HG03460 (cell line): ENCODE data around the gene GHR.

Experiments
- ATAC-seq: cut with Tn5 transposase; IDR thresholded peaks from one replicate; pipeline ENCODE4 v1.9.1; 2021; ENCODE audit not compliant: unreplicated experiment

The GHR gene

DNA sequence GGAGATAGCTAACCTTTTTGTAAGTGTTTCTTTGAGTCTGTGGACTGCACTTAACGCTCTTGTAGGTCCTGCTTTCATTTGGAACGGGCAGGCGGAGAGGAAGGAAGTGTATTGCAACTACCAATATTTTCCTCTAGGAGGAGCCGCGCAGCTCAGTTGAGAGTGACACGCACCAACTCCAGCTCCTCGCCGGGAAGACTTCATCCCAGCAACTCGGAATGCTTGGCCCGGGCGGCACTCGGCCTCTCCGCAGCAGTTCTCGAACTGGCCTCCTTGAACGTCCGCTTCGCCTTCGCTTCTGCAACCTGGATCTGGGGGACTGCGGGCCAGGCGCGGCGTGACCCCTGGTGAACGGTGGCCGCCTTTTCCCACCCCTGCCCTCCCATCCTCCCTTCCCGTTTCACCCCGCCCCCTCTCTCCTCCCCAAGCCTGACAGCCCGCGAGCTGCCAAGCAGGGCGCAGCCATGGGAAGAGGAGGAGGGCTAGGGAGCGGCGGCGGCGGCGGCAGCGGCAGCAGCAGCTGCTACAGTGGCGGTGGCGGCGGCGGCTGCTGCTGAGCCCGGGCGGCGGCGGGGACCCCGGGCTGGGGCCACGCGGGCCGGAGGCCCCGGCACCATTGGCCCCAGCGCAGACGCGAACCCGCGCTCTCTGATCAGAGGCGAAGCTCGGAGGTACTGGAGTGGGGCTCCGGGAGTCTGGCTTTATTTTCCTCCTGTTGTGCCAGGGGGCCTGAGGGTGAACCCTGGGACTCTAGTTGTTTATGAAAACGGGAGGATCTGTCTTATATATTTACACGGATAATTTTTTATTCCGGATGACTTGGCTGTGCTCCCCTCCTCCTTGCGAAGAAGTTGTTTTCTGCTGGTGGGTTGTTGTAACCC is at the start of gene GHR:
GHR (plus strand) TSS at position 155 of the 881 bp plus-strand sequence. CDS start 142,436 bp downstream, outside the sequence.
- ATAC-seq, result peak; percentile 85

DNA sequence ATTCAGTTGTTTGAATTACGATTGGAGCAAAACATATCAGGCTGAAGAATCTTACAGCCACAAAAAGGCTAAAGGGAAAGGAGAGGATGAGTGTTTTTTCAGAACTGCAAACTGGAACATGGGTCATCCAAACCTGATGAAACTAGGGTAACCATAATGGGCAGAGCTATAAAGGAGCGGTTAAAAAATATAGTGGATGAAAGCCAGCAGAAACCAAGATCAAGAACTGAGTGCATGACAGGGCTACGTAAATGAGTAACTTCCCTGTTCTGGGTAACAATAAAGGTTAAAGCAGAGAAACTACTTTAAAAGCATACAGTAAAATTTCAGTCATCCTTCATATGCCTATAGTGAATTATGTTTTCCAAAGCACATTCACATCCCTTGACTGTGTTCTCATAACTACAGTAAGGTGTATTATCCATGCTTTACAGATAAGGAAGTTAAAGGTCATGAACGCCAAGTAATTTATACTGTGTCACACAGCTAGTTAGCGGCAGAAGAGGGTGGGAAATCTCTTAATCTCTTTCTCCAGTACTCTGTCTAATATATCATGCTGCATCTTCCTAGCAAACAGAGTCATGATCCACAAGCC is 48.5 kb upstream of the GHR start:
- ATAC-seq, result no peak

DNA sequence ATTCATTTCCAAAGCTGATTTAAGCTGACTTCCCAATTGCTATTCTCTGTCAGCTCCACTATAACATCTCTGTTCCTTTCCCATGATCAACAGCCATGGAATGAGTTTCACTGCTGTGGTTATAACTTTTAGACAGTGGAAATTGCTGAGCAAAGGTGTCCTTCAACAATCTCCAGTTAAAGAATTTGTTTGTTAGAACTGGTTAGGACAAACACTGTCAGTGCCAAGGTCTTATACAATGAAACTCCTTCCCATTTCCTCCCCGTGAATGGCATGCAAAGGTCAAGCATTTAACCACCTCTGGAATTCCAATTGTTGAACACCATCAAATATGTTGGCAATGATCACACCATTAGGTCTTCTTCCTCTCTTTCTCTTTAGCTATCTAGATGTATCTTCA is 45.7 kb upstream of the GHR start:
- ATAC-seq, result no peak

DNA sequence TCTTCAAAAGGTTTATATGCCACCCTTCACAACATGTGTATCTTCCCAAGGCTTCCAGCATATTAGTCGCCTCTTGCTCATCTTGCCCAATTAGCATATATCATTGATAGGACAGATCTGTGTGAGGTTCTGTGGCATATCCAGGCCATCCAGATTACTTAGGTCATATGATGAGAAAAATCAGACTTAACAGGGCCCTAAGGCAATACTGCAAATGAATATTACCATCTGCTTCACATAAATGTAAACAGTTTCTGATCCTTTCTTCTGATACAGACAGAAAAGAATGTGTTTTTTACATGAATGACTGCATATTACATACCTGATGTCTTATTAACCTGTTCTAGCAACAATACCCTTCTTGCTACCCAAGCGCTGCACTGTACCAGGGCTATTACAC is 41.3 kb upstream of the GHR start:
- no peak for ATAC-seq

DNA sequence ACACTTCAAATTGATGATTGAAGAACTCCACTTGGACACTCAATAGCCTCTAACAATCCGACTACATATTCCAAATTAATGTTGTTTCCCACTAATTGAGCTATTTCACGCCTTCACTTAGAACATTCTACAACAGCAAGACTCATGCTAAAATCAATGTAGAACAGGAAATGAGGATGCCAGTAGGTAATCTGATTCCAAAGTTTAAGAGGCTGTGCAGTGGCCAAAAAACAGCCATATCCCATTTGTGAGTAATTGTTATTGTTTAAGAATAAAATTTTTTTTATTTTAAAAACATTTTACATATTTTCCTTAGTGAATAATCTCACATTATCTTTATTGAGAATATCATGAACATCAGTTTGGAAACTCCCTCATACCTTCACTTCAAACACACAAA is 35.7 kb upstream of the GHR start:
- ATAC-seq, result no peak

DNA sequence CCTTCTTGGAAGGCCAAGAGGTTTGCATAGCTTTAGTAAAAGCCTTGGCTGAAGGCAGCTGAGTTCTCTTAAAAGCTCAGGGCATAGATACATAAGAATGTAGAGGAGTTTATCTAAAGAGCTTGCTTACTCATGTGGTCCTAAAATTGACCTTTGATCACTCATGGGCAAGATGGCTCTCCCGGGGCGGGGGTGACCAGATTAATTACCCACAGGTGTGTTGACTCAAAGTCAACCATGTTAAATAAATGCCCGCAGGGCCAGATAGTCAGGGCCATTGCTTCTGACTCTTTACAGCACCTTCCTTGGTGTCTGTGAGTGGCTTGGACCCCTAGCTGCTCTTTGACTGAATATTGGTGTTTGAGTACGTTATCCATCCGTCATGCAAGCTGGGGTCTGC is 33.1 kb upstream of the GHR start:
- no peak for ATAC-seq

DNA sequence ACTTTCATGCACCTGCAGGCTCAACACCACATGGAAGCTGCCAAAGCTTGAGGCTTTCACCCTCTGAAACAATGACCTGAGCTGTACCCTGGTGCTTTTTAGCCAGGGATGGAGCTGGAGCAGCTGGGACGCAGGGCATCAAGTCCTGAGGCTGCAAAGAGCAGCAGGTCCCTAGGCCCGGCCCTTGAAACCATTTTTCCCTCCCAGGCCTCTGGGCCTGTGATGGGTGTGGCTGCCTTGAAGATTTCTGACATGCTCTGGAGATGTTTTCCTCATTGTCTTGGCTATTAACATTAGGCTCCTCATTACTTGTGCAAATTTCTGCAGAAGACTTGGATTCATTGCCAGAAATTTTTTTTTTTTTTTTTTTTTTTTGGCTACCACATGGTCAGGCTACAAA is 30.3 kb upstream of the GHR start:
- ATAC-seq, result no peak

DNA sequence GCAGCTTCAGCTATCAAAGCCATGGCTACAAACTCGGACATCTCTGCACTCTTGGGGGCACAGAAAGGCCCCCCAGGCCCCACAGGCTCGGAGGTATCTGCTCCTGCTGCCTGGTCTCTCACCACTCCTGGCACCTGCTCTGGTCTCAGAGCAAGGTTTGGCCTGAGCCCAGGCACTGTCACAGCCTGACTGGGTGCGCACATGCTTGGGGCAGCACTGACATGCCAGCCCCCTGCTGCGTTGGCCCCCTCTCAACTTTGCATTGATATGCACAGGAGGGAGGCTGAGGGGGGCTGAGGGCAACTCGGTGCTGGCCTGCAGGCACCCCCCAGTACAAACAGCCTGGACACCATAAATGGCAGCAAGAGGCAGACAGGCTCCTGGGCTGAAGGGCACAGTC is 27.1 kb upstream of the GHR start:
- no peak for ATAC-seq

DNA sequence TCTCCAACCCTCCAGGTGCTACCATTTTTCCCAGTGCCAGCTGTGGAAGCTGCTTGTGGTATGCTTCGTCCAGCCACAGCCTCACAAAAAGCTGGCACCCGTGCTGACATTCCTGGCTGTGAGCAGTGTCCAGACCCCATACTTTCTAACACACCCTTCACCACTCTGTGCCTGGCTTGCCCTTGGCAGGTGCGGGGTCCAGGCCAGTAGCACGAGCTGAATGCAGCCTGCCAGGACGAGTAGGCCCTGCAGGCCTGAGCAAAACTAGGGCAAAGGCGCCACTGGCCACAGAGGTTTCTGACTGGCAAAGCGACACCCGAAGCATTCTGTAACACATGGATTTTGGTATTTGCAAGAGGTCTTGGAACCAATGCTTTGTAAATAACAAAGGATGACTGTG is 26.0 kb upstream of the GHR start:
- no peak for ATAC-seq

DNA sequence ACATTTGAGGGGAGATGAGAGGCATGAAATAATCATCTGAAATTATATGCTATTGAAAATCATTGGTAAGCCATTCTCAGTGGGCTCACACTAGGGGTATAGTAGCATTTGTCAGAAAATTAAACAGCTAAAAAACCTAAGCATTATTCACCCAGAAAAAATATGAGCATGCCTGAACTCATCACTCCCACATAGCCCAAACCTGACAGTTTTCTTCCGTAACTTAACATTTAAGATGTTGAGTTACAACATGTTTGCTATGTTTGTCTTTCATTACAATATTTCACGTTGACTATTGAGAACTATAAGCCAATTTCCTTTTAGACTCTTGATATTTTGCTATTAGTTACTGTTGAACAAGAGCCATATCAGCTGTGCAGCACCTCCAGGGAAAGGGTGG is 23.5 kb upstream of the GHR start:
- no peak for ATAC-seq

DNA sequence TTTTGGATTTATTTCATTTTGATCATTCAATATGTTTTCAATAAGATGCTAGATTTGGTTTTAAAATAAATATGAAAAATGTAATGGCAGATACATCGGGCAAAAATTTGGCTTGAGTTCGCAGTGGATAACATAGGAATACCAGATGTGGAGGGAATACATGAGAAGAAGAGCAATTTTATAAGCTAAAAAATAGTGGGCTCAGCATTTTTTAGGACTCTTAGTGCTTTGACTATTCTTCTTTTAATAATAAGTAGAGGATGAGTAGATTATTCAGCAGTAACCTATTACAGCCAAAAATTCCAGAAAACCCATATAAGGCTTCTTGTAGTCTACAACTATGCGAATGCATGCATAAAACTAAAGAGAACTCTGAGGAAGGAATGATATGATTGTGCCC is 22.8 kb upstream of the GHR start:
- no peak for ATAC-seq

DNA sequence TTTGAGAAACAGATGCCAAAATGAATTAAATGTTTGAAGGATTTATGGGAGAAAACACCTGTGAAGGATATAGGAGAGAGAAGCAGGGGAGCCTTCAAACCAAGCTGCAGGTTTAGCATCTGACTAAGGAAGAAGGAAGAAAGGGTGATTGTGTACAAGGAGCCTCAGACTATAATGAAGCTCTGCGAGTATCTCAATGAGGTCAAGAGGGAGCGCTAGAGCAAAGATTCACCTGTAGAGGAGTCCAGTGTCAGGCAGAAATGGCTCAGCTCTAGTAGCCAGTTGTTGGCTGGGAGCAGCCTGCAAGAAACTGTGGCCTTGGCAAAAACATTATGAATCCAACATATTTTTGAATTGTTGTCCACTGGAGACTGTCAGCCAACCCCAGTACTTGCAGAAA is 20.0 kb upstream of the GHR start:
- ATAC-seq, result no peak

DNA sequence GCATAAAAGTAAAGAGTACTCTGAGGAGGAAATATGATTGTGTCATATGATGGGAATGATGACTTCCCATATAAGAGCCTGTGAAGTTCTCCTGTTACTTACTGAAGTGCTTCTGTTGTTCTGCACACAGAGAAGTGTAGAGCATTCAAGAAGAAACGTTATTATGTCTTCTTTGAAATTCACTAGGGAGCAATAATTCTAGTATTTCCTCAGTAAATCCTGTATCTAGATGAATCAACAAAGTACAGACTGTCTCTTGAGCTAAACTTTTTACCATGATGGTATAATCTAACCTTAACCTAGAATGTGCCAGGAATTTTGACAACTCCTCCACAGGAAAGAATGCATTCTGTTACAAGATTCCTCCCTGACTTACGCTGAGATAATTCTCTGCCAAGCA is 18.9 kb upstream of the GHR start:
- ATAC-seq, result no peak

DNA sequence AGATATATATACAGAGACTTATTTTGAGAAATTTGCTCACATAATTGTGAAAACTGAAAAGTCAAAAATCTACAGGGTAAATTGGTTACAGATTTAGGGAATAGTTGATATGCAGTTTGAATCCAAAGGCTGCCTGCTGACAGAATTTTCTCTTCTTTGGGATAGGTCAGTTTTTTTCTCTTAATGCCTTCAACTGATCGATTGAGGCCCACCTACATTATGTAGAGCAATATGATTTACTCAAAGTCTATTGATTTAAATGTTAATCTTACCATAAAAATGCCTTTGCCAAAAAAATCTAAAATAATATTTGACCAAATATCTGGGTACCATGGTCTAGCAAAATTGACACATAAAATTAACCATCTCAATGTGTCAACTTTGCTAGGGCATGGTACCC is 3.9 kb upstream of the GHR start:
- ATAC-seq, result no peak

DNA sequence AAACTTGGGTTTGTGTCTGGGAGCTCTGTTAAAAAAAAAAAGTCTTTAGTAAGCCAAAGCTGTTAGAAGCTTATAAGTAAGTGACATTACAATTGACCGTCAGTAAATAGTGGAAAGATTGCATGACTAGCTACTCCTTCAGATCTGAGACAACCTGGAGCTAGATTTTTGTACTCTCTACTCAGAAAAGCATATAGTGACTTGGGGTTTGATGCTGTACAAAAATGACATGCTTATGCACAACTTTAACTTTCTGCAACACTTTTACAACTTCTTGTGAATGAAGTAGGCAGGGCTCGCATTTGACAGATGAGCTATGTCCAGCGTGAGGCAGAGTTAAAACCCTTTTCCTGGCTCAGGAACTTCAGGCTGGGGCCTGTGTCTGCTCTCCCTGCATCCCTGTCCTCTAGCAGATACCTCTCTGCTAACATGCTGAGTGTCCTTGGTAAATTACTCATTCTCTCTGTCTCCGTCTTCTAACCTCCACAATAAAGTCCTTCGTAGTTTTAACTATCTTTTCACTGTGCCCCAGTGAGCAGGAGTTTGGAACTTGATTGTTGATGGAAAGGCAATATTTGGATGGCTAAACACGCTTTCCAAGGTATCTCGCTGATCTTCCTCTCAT is 471 bp upstream of the GHR start:
- no peak for ATAC-seq

DNA sequence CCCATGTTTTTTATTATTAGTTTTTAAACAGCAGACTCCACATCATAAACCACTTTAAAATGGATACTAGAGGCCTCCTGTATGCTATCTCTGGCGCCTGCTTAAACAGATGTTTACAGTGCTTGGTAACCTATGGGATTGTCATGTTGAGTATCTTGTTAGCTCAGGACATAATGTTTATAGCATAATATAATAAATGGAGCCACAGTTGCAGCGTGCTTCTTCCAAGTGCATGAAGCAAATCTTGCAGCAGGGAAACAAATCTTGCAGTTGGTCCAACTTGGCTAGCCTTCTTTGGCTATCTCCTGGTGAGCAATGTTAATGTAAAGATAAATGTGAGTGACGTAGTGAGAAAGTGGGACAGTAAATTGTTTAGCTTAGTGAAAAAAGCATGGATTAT is 2.8 kb downstream of the GHR start:
- ATAC-seq, result no peak

DNA sequence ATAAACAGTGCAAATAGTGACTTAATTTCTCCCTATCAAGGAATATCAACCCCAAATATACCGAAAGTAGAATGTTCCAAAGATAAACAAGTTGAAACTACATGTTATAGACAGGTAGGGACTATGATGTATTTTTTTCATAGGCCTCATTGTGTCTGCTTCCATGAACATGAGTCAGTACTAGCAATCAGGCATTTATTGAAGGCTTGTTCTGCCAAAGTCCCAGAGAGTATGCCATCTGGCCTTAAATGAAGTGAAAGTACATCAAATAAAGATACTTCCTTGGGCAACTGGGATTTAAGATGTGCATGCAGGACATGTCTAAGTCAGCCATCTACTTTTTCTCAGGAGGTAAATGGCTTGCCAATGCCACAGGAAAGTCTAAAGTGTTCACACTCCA is 6.5 kb downstream of the GHR start:
- ATAC-seq, result no peak

DNA sequence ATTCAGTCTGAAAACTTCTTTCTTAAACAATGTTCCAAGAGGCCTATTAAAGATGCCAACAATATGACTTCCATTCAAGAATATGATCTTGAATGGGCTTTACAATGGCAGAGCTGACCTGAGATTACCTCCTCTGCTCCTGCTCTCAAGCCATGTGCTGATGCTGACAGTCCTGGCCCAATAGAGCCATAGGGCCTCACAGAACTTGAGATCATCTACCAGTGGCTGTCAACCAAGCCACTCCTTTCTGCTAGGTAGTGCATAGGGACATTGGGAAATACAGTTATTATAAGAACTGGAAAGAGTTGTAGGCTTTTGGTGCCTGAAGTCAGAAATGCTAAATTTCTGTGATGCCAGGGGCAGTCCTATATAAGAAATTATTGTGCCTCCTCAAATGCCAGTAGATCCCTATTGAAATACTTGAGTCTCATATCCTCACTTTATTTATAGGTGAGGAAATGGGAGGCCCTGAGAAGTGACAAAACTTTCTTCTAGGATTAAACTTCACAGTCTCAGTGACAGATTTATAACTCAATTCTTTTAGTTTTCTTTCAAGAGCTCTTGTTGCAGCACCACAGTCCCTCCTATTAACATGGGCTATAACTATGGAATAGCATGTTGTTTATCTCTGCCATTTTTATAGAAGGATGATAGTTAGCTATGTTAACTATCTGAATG is 10.9 kb downstream of the GHR start:
- no peak for ATAC-seq

DNA sequence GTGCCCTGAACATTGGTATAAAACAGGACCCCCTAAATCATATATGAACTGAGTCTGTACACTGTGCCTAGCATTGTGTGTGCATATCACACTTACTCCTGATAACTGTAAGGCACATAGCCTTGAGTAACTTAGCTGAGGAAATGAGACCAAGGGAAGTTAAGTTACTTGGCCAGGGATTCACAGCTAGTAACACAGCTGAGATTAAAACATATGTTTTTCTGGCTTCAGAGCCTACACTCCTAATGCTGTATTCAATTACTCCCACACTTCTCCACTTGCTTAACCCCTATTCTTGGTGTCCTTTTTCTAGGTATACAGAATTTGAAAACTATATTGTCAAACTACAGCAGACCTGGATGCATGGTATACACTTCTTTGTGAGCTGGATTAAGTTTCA is 12.8 kb downstream of the GHR start:
- no peak for ATAC-seq

DNA sequence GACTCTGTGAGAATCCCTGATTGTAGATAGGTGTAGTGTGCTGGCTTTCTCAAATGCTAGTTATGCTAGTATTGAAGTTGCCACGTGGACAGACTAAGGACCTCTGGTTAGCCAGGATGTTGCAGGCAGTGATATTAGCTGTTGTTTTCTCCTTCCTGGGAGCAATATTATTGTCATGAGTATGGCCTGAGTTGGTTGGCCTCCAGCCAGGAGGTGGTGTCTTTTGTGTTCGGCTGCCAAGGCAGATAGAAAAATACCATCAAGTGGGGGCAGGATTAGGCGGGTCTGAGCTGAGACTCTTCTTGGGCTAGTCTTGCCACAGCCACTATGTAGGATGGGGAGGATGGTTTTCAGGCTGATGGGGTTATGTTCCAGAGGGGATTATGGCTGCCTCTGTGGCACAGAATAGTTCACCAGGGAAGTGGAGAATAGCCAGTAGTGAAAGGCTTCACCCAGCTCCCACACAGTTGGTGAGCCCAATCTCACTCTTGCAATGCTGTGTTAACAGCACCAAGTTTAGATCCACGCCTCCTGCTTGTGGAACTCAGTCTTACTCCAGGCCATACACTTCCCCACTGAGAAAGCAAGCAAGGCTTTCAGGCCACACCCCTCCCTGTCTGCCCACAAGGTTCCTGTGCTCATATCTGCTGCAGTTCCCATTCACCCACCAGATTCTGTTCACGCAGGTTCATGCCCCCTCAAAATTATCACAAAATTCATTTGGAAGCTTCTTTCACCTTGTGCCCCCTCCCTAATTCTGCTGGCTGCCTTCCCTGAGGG is 31.2 kb downstream of the GHR start:
- ATAC-seq, result no peak

DNA sequence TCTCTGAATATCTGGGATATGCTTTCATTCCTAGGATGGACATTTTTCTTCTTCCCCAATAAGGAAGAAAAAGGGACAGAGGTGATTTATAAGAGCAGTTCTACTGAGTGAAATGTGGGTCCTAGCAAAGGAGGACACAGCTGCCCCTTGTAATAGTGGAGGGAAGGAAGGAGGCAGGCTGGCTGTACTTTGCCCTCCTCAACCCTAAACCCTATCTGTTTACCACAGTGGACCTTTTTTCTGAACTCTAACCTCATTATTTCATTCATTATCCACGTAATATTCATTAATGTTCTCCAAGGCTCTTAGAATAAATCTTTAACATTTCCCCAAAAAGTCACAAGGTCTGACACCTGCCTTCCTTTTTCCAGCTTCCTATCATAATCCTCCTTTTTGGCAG is 37.8 kb downstream of the GHR start:
- no peak for ATAC-seq
